Measurements from ENCODE around the gene TMPRSS11F. TPM values are rescaled to one million over a fixed set of nuclear protein-coding genes. Genes with fewer than 3 reads are reported as not detected.
"Not testable (repeated sequence)": the region's sequence is repeated elsewhere in the genome, so short reads cannot be mapped to it uniquely, and the experiment has no call there.

The TMPRSS11F gene
- not detected for total RNA-seq

DNA sequence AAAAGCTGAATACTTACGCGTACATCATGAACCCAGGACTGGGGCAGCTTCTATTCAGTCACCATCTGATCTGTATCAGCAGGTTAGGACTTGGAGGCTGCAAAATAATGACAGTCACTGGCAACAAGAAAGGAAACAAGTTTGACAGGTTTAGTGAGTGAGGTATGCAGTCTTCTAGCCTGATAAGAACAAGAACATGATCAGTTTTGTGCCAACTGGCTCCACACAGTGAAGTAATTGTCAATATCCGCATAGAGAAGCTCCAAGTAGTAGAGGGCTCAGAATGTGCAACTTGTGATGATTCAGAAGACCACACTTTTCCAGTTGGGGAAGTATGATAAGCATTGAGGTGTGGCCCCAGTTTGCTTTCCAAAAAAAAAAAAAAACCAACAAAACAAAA lies at the start of gene TMPRSS11F:
TMPRSS11F (minus strand) TSS at position 77 of the 400 bp plus-strand sequence; CDS start at position 28, 49 bp downstream.
- CTCF ChIA-PET: no interaction called here
- no peaks in the 10 kb centered on the region for H3K36me3 Mint-ChIP-seq
- POLR2A ChIA-PET: no interaction called here
- DNase-seq: no peak
- no peaks in the 10 kb centered on the region for H3K4me1 Mint-ChIP-seq (ENCODE audit: low read depth)
- H3K27me3 Mint-ChIP-seq: peaks cover 2% of the 10 kb centered on the region
- no peak within 1 kb of the TSS for H3K27ac Mint-ChIP-seq
- no peak within 1 kb of the TSS for H3K4me3 Mint-ChIP-seq
- intact Hi-C loops (cut with micrococcal nuclease): no loop called here
- peaks cover 4% of the 10 kb centered on the region for H3K9me3 Mint-ChIP-seq

DNA sequence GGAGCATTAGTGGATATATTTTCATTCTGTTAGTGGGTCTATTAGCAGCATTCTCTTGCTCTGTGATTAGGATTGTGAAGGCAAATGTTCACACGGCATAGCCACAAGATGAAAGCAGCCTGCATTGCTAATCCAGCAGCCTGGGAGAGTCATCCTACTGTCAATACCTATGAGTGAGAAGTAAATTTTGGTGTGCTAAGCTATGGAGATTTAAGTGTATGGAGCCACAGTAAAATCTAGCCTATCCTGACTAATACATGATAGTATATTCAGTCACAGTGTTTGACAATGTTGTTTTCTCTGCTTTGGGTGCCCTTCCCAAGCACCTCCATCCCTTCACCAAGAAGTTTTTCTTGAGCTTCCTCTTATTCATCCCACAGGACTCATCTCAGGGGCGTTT lies 47.2 kb upstream of the TMPRSS11F start:
- CTCF ChIA-PET: interaction anchor here (0.7 to 1.4 kb wide), 2 partner anchors 115 to 190 kb away, joined by 3 to 11 read pairs; no protein-coding TSS in a partner anchor
- no peaks in the 10 kb centered on the region for H3K36me3 Mint-ChIP-seq
- no peak for DNase-seq
- H3K4me3 Mint-ChIP-seq: no peak overlapping the region
- intact Hi-C loops (cut with micrococcal nuclease): loop anchor here (10.0 kb wide), 1 partner anchor 432 kb away; no protein-coding TSS in a partner anchor
- H3K27me3 Mint-ChIP-seq: peaks cover 6% of the 10 kb centered on the region
- POLR2A ChIA-PET: no interaction called here
- no peaks in the 10 kb centered on the region for H3K9me3 Mint-ChIP-seq
- no peak overlapping the region for H3K27ac Mint-ChIP-seq
- H3K4me1 Mint-ChIP-seq (ENCODE audit: low read depth): no peaks in the 10 kb centered on the region

DNA sequence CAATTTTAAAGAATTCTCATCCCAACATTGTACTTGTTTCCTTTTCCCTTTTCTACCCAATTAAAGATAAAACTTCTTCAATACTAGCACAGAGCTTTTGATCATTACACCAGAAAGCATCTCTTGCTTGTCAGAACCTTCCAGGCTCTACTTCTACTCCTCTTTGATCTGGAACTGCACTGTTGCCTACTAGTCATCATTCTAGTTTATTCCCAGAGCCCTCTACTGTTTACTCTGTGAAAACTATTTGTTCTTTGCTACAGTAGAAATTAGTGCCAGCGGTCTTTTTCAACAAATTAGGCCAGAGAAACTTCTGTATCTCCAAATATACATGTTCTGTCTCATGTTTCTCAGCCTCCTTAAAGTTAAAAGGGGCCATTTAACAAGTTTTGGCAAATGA lies 46.8 kb upstream of the TMPRSS11F start:
- DNase-seq: no peak
- ChIA-PET POLR2A (no interaction called here), CTCF (interaction anchor here (0.7 to 1.4 kb wide), 8 partner anchors 8 to 1089 kb away, joined by 3 to 11 read pairs (median 4); no protein-coding TSS in a partner anchor)
- Mint-ChIP-seq H3K27ac (no peak overlapping the region), H3K4me3 (no peak overlapping the region), H3K36me3 (no peaks in the 10 kb centered on the region), H3K9me3 (no peaks in the 10 kb centered on the region), H3K27me3 (peaks cover 6% of the 10 kb centered on the region), H3K4me1 (ENCODE audit: low read depth) (no peaks in the 10 kb centered on the region)
- intact Hi-C loops (cut with micrococcal nuclease): loop anchor here (10.0 kb wide), 1 partner anchor 432 kb away; no protein-coding TSS in a partner anchor

DNA sequence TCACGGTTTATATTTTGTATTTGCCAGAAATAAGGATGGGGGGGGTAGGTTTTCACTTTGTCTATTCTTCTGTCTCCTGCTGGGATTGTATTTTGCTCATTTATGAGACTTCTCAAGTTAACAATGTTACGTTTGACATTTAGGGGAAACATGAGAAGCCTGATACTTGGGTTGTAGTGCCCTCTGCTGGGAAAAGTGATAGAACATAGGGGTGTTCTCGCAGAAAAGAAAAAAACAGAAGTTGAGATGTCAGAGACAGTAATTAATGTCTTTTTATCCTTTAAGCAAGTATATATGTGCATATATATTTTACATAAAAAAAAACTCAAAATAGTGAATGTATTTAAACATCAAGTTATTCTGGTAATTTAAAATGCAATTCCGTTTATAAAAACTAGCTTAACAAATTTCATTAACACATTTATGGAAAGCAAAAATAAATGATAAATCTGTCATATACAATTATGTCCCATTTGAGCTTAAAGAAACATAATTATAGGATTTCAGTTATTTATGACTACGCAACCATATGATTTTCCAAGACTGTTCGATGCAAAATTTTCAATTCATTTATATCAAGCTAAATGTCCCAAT lies 46.0 kb upstream of the TMPRSS11F start:
- DNase-seq: peak; percentile 38
- CTCF ChIA-PET: interaction anchor here (0.6 to 2.6 kb wide), 12 partner anchors 9 to 1088 kb away, joined by 3 to 11 read pairs (median 4); no protein-coding TSS in a partner anchor
- intact Hi-C loops (cut with micrococcal nuclease): loop anchor here (1.0 to 10.0 kb wide), 5 partner anchors 187 to 630 kb away; partner anchors contain the start of gene CENPC
- no peaks in the 10 kb centered on the region for H3K36me3 Mint-ChIP-seq
- no peak overlapping the region for H3K27ac Mint-ChIP-seq
- no peaks in the 10 kb centered on the region for H3K4me1 Mint-ChIP-seq (ENCODE audit: low read depth)
- POLR2A ChIA-PET: no interaction called here
- peaks cover 6% of the 10 kb centered on the region for H3K27me3 Mint-ChIP-seq
- H3K9me3 Mint-ChIP-seq: no peaks in the 10 kb centered on the region
- no peak overlapping the region for H3K4me3 Mint-ChIP-seq

DNA sequence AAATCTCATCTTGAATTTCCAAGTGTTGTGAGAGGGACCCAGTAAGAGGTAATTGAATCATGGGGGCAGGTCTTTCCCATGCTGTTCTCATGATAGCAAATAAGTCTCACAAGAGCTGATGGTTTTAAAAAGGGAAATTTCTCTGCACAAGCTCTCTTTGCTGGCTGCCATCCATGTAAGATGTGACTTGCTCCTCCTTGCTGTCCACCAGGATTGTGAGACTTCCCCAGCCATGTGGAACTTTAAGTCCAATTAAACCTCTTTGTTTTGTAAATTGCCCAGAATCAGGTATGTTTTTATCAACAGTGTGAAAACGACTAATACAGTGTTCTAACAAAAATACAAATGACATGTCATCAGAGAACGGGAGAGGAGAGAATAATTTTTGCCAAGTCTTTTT lies 44.7 kb upstream of the TMPRSS11F start:
- POLR2A ChIA-PET; H3K4me3 Mint-ChIP-seq; H3K4me1 Mint-ChIP-seq (ENCODE audit: low read depth); H3K27me3 Mint-ChIP-seq; H3K36me3 Mint-ChIP-seq; H3K27ac Mint-ChIP-seq; DNase-seq; H3K9me3 Mint-ChIP-seq: not testable (repeated sequence)
- intact Hi-C loops (cut with micrococcal nuclease): loop anchor here (10.0 kb wide), 1 partner anchor 430 kb away; no protein-coding TSS in a partner anchor
- CTCF ChIA-PET: interaction anchor here (0.7 to 2.6 kb wide), 4 partner anchors 8 to 428 kb away, joined by 3 to 8 read pairs (median 4); no protein-coding TSS in a partner anchor

DNA sequence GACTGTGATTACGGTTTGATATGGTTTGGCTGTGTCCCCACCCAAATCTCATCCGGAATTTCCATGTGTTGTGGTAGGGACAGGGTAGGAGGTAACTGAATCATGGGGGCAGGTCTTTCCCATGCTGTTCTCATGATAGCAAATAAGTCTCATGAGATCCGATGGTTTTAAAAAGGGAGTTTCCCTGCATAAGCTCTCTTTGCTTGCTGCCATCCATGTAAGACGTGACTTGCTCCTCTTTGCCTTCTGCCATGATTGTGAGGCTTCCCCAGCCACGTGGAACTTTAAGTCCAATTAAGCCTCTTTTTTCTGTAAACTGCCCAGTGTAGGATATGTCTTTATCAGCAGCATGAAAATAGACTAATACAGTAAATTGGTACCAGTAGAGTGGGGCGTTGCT lies 42.5 kb upstream of the TMPRSS11F start:
- intact Hi-C loops (cut with micrococcal nuclease): loop anchor here (10.0 kb wide), 1 partner anchor 427 kb away; no protein-coding TSS in a partner anchor
- H3K9me3 Mint-ChIP-seq; H3K27me3 Mint-ChIP-seq; H3K4me1 Mint-ChIP-seq (ENCODE audit: low read depth); DNase-seq; POLR2A ChIA-PET; H3K4me3 Mint-ChIP-seq; H3K36me3 Mint-ChIP-seq; CTCF ChIA-PET; H3K27ac Mint-ChIP-seq: not testable (repeated sequence)

DNA sequence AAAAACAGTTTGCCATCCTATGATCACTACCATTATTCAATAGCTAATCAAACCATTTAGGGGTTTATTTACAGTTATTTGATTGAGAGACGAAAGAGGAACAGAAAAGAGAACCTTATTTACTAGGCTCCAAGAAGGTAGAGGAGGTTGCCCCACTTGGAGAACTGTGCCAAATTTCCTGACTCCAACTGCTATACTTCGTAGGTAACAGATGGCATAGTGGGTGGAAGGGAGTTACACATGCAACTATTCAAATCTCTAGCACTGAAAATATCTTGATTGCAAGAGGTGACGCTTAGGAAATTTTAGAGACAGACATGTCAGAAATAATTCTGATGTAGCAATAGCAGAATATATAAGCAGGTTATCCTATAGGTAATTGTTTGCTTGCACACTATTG lies 38.0 kb upstream of the TMPRSS11F start:
- H3K27me3 Mint-ChIP-seq: peaks cover 12% of the 10 kb centered on the region
- H3K9me3 Mint-ChIP-seq: no peaks in the 10 kb centered on the region
- intact Hi-C loops (cut with micrococcal nuclease): no loop called here
- POLR2A ChIA-PET: no interaction called here
- no peak overlapping the region for H3K27ac Mint-ChIP-seq
- CTCF ChIA-PET: no interaction called here
- DNase-seq: no peak
- no peaks in the 10 kb centered on the region for H3K36me3 Mint-ChIP-seq
- H3K4me1 Mint-ChIP-seq (ENCODE audit: low read depth): no peaks in the 10 kb centered on the region
- no peak overlapping the region for H3K4me3 Mint-ChIP-seq

DNA sequence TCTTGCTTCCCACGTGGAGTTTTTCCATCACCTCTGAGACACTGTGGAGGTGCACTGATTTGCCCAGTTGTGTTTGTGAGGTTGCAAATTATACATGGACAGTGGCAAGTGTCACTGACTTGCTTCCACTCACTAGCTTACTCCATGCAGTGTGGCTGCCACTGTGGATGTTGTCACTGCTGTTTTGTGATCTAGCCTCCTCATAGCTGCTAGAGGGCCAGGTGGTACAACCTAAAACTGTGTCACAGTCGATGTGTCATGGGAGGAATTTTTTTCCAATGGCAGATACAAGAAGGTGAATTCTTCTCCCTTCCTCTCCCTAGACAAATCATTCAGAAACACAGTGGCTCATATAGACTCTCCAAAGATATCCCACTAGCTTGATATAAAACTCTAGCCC lies 37.5 kb upstream of the TMPRSS11F start:
- DNase-seq: no peak
- Mint-ChIP-seq H3K9me3 (no peaks in the 10 kb centered on the region), H3K36me3 (no peaks in the 10 kb centered on the region), H3K4me3 (no peak overlapping the region), H3K4me1 (ENCODE audit: low read depth) (no peaks in the 10 kb centered on the region), H3K27me3 (peaks cover 10% of the 10 kb centered on the region), H3K27ac (no peak overlapping the region)
- intact Hi-C loops (cut with micrococcal nuclease): no loop called here
- ChIA-PET POLR2A (no interaction called here), CTCF (interaction anchor here (1.0 kb wide), 1 partner anchor 15 kb away, joined by 3 read pairs; no protein-coding TSS in a partner anchor)

DNA sequence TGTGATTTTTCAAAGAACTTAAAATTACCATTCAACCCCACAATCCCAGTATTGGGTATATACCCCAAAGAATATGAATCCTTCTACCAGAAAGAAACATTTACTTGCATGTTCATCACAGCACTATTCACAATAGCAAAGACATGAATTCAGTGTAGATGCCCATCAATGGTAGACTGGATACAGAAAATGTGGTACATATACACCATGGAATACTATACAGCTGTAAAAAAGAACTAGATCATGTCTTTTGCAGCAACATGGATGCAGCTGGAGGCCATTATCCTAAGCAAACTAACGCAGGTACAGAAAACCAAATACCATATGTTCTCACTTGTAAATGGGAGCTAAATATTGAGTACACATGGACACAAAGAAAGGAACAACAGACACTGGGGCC lies 34.1 kb upstream of the TMPRSS11F start:
- H3K4me1 Mint-ChIP-seq (ENCODE audit: low read depth): no peaks in the 10 kb centered on the region
- H3K4me3 Mint-ChIP-seq: no peak overlapping the region
- ChIA-PET POLR2A (no interaction called here), CTCF (no interaction called here)
- H3K27ac Mint-ChIP-seq: no peak overlapping the region
- no peak for DNase-seq
- H3K9me3 Mint-ChIP-seq: no peaks in the 10 kb centered on the region
- H3K27me3 Mint-ChIP-seq: peaks cover 16% of the 10 kb centered on the region
- intact Hi-C loops (cut with micrococcal nuclease): no loop called here
- H3K36me3 Mint-ChIP-seq: no peaks in the 10 kb centered on the region

DNA sequence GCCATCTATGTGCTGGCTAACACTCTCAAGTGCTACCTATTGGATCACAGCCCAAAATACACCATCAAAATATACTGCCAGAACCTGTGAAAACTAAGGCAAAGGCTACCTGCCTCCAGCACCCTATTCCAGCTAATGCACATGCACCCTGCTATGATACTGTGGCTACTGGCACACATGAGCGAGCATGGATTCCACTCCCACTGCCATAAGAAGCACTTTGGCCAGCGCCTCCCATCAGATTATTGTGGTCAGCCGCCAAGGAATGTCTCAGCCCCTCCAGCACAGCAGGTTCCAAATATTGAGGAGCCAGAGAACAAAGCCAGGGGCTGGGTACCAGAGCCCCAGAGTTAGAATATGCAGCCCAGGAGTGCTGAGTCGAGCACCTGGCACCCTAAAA lies 32.5 kb upstream of the TMPRSS11F start:
- Mint-ChIP-seq H3K36me3 (no peaks in the 10 kb centered on the region), H3K27ac (no peak overlapping the region), H3K4me3 (no peak overlapping the region), H3K27me3 (peaks cover 20% of the 10 kb centered on the region), H3K4me1 (ENCODE audit: low read depth) (no peaks in the 10 kb centered on the region), H3K9me3 (no peaks in the 10 kb centered on the region)
- ChIA-PET CTCF (no interaction called here), POLR2A (no interaction called here)
- intact Hi-C loops (cut with micrococcal nuclease): no loop called here
- no peak for DNase-seq

DNA sequence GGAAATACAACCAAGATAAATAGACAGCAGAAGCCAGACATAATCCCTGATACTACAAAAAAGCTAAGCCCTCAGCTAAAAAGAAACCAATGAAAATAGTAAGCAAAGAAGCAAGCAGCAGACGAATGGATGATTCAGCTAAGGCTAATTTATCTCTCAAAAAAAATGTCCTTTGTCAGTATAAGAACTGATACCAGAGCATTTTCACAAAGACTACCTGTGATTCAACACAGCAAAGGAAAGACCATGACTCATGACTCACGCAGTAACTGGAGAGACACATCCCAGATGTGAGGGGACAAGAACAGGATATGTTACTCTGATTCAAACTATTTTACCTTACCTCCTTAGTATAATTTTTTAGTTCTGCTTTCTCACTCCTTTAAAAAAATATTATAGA lies 22.7 kb upstream of the TMPRSS11F start:
- Mint-ChIP-seq H3K27ac (no peak overlapping the region), H3K9me3 (no peaks in the 10 kb centered on the region), H3K27me3 (peaks cover 7% of the 10 kb centered on the region), H3K4me1 (ENCODE audit: low read depth) (no peaks in the 10 kb centered on the region), H3K36me3 (no peaks in the 10 kb centered on the region), H3K4me3 (no peak overlapping the region)
- DNase-seq: no peak
- intact Hi-C loops (cut with micrococcal nuclease): no loop called here
- ChIA-PET CTCF (interaction anchor here (1.0 kb wide), 1 partner anchor 14 kb away, joined by 3 read pairs; no protein-coding TSS in a partner anchor), POLR2A (interaction anchor here (0.6 kb wide), 1 partner anchor 502 kb away, joined by 3 read pairs; no protein-coding TSS in a partner anchor)

DNA sequence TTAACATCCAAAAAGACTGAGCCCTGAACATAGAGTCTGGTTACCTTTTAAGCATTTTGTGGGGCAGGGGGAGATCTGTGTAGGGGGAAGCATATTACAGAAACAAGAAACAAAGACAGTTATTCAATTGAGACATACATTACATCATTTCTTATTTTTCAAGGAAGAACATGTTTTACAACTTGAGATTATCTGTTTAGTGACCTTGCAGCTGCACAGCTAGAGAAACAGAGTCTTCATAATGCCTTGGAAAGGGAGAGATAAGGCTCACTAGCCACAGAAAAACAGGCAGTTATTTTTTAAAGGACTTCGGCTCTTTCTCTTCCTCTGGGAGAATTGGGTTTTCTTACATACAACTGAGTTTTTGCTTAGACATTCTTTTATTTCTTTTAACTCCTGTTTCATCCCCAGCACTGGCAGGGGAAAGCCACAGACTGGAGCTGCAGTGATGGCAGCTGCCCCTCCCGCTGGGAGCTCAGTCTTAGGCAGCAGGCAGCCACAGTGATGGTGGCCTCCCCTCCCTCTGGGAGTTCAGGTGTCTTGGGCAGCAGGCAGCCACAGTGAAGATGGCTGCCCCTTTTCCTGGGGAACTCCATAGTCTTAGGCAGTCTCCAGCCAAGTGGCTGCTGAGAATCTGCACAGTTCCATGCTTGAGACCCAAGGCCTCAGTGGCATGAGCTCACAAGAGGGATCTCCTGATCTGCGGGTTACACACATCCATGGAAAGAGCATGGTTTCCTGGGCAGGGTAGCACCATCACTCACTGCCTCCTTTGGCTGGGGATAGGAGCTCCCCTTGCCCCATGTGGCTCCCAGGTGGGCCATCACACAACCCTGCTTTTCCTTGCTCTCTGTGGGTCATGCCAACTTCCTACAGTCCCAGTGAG lies 19.4 kb upstream of the TMPRSS11F start:
- DNase-seq: no peak
- POLR2A ChIA-PET: no interaction called here
- no peak overlapping the region for H3K4me3 Mint-ChIP-seq
- CTCF ChIA-PET: no interaction called here
- intact Hi-C loops (cut with micrococcal nuclease): no loop called here
- no peaks in the 10 kb centered on the region for H3K4me1 Mint-ChIP-seq (ENCODE audit: low read depth)
- H3K27ac Mint-ChIP-seq: no peak overlapping the region
- peaks cover 5% of the 10 kb centered on the region for H3K27me3 Mint-ChIP-seq
- no peaks in the 10 kb centered on the region for H3K36me3 Mint-ChIP-seq
- peaks cover 3% of the 10 kb centered on the region for H3K9me3 Mint-ChIP-seq

Measured in activated CD4-positive, alpha-beta memory T cell treated with anti-CD3 and anti-CD28 coated beads for 36 hours (primary cell).